ENCODE measurements around the gene TMEM52B. TPM values are rescaled to one million over a fixed set of nuclear protein-coding genes. Genes with fewer than 3 reads are reported as not detected.
A peak's percentile ranks its signal among the peaks of the same experiment; 100 is the strongest.

TMEM52B gene
- total and polyA plus RNA-seq, 2 of the 13 experiments (the other 11 are each of a cell fraction or from before 2014, with no cell fraction given), result not detected

GRCh38 chr12:10211940-10212738, 33.3 kb downstream of the TMEM52B start (continued):
- no peak for TF ChIP-seq RORA (CRISPR knock-in tag; IDR thresholded peaks at IDR 0.05)
- TF ChIP-seq CREM (IDR thresholded peaks at IDR 0.05), result peak; percentile 80; the same call in 1 of the 2 replicates
- no peak for TF ChIP-seq CREM (CRISPR knock-in tag; IDR thresholded peaks at IDR 0.05)
- TF ChIP-seq CERS6 (CRISPR knock-in tag; IDR thresholded peaks at IDR 0.05), result no peak
- no peak for TF ChIP-seq HOXD1 (CRISPR knock-in tag; IDR thresholded peaks at IDR 0.05)
- TF ChIP-seq KDM5A (IDR thresholded peaks at IDR 0.05; ENCODE audit: borderline replicate concordance, low read length), result no peak; the same call in 1 of the 2 replicates
- no peak for TF ChIP-seq CEBPB (IDR thresholded peaks at IDR 0.05; ENCODE audit: borderline replicate concordance, low read depth, low read length)
- TF ChIP-seq NR2F2 (IDR thresholded peaks at IDR 0.05; ENCODE audit: borderline replicate concordance, low read depth), result no peak
- TF ChIP-seq IRF9 (CRISPR knock-in tag; IDR thresholded peaks at IDR 0.05; ENCODE audit: borderline replicate concordance), result 0 out of 2 replicates have a peak, but pooled peaks have one; percentile 16
- peak; percentile 60; the same call in 1 of the 2 replicates for TF ChIP-seq TFDP1 (CRISPR knock-in tag; IDR thresholded peaks at IDR 0.05; ENCODE audit: borderline replicate concordance)
- no peak; the same call in 1 of the 2 replicates for TF ChIP-seq ZNF580 (CRISPR knock-in tag; IDR thresholded peaks at IDR 0.05; ENCODE audit: borderline replicate concordance, low read depth)
- no peak for TF ChIP-seq SNAPC5 (CRISPR knock-in tag; IDR thresholded peaks at IDR 0.05; ENCODE audit: borderline replicate concordance)
- TF ChIP-seq PATZ1 (CRISPR knock-in tag; IDR thresholded peaks at IDR 0.05), result peak; percentile 81
- no peak for TF ChIP-seq PREB (CRISPR knock-in tag; IDR thresholded peaks at IDR 0.05)
- 0 out of 2 replicates have a peak, but pooled peaks have one; percentile 17 for TF ChIP-seq ZBTB4 (CRISPR knock-in tag; IDR thresholded peaks at IDR 0.05; ENCODE audit: borderline replicate concordance)

Measured in HepG2 (cell line).